K562 (cell line): Measurements from ENCODE around the gene RAB39B. TPM values are rescaled to one million over a fixed set of nuclear protein-coding genes. Genes with fewer than 3 reads are reported as not detected.

Experiments
- BCOR ChIP-seq: fragments of 450-650 bp; IDR thresholded peaks from 2 replicates; pipeline ENCODE4 v1.6.1; 2016
- BHLHE40 ChIP-seq: IDR thresholded peaks from 2 replicates; pipeline ENCODE4 v1.6.1; 2011; ENCODE audit warnings: low read length, improper control_type of control experiment
- DPF2 ChIP-seq: fragments of 450-650 bp; IDR thresholded peaks from 2 replicates; pipeline ENCODE4 v1.6.1; 2016
- EHMT2 ChIP-seq: fragments of 450-650 bp; IDR thresholded peaks from 2 replicates; pipeline ENCODE4 v1.6.1; 2018; ENCODE audit warnings: antibody characterized with exemption
- EP300 ChIP-seq: IDR thresholded peaks from 2 replicates; pipeline ENCODE4 v1.6.1; 2012; ENCODE audit warnings: low read length, improper control_type of control experiment
- ETV6 ChIP-seq, 3 experiments: fragments of 150-350 bp in 1 of 3; sonication (generic) in 1 of 3; formaldehyde crosslinking in 1 of 3; IDR thresholded peaks; 2 replicates each; pipeline versions ENCODE4 v1.6.1 to v1.8.0; 2014 to 2022; ENCODE audit warnings: borderline replicate concordance in 2 of 3, low read depth in 2 of 3, antibody characterized with exemption in 1 of 3, low read length in 1 of 3, mild to moderate bottlenecking in 1 of 3, missing genetic modification reagents in 1 of 3
- FOXM1 ChIP-seq, 2 experiments: fragments of 450-650 bp in 1 of 2; sonication (generic) in 1 of 2; formaldehyde crosslinking in 1 of 2; IDR thresholded peaks; 2 replicates each; pipeline versions ENCODE4 v1.6.1 to v1.9.0; 2017 to 2022; ENCODE audit warnings: low read depth in 2 of 2, mild to moderate bottlenecking in 2 of 2, missing genetic modification reagents in 1 of 2, moderate library complexity in 1 of 2
- GATA2 ChIP-seq: sonication (generic); formaldehyde crosslinking; IDR thresholded peaks from 2 replicates; pipeline ENCODE4 v1.4.0; 2020; ENCODE audit warnings: mild to moderate bottlenecking, missing genetic modification reagents
- GATAD2B ChIP-seq: fragments of 450-650 bp; IDR thresholded peaks from 2 replicates; pipeline ENCODE4 v1.6.1; 2017; ENCODE audit warnings: mild to moderate bottlenecking, borderline replicate concordance
- HDAC1 ChIP-seq, 2 experiments: fragments of 450-650 bp; IDR thresholded peaks; 2 replicates each; pipeline ENCODE4 v1.6.1; 2016 to 2017; ENCODE audit warnings: inconsistent platforms in 1 of 2, mild to moderate bottlenecking in 1 of 2, moderate library complexity in 1 of 2
- HDAC2 ChIP-seq: fragments of 450-650 bp; IDR thresholded peaks from 2 replicates; pipeline ENCODE4 v1.6.1; 2016; ENCODE audit warnings: mild to moderate bottlenecking
- HSF4 ChIP-seq: fragments of 250-450 bp; sonication (Bioruptor Pico); IDR thresholded peaks from 2 replicates; pipeline ENCODE4 v2.1.2; 2022; ENCODE audit warnings: mild to moderate bottlenecking, moderate library complexity, borderline replicate concordance
- KLF16 ChIP-seq: IDR thresholded peaks from 2 replicates; pipeline ENCODE4 v1.6.1; 2016; ENCODE audit warnings: antibody characterized with exemption
- MCM7 ChIP-seq, 2 experiments: fragments of 450-650 bp; IDR thresholded peaks; 2 replicates each; pipeline ENCODE4 v1.6.1; 2016 to 2018
- MTA2 ChIP-seq: fragments of 450-650 bp; IDR thresholded peaks from 2 replicates; pipeline ENCODE4 v1.6.1; 2016; ENCODE audit warnings: low read depth
- NCOR1 ChIP-seq: fragments of 450-650 bp; IDR thresholded peaks from 2 replicates; pipeline ENCODE4 v1.6.1; 2016; ENCODE audit warnings: mild to moderate bottlenecking, moderate library complexity
- NR2C1 ChIP-seq, 2 experiments: fragments of 450-650 bp; IDR thresholded peaks; 2 replicates each; pipeline ENCODE4 v1.6.1; 2017; ENCODE audit warnings: mild to moderate bottlenecking in 2 of 2, antibody characterized with exemption in 1 of 2, inconsistent platforms in 1 of 2, missing compliant biosample characterization in 1 of 2, missing genetic modification characterization in 1 of 2
- PHTF2 ChIP-seq: fragments of 250-450 bp; sonication (Bioruptor Pico); IDR thresholded peaks from 2 replicates; pipeline ENCODE4 v1.5.0; 2021; ENCODE audit warnings: mild to moderate bottlenecking
- RB1 ChIP-seq: fragments of 450-650 bp; IDR thresholded peaks from 2 replicates; pipeline ENCODE4 v1.6.1; 2017; ENCODE audit warnings: low read depth, mild to moderate bottlenecking
- RCOR1 ChIP-seq, 2 experiments: IDR thresholded peaks; 2 replicates each; pipeline ENCODE4 v1.6.1; 2012; ENCODE audit warnings: low read depth in 2 of 2, low read length in 2 of 2, borderline replicate concordance in 1 of 2, improper control_type of control experiment in 1 of 2
- SMARCE1 ChIP-seq: fragments of 450-650 bp; IDR thresholded peaks from 2 replicates; pipeline ENCODE4 v1.7.1; 2016; ENCODE audit warnings: mild to moderate bottlenecking
- SOX6 ChIP-seq: fragments of 450-650 bp; IDR thresholded peaks from 2 replicates; pipeline ENCODE4 v1.6.1; 2014; ENCODE audit warnings: mild to moderate bottlenecking
- STAT5A ChIP-seq: IDR thresholded peaks from 2 replicates; pipeline ENCODE4 v1.6.1; 2012; ENCODE audit warnings: low read length, inconsistent platforms, borderline replicate concordance
- TAL1 ChIP-seq: fragments of 450-650 bp; IDR thresholded peaks from 2 replicates; pipeline ENCODE4 v1.6.1; 2016; ENCODE audit warnings: mild to moderate bottlenecking
- TEAD4 ChIP-seq, 2 experiments: sonication (generic) in 1 of 2; formaldehyde crosslinking in 1 of 2; IDR thresholded peaks; 2 replicates each; pipeline versions ENCODE4 v1.6.1 to v1.8.0; 2012 to 2022; ENCODE audit warnings: borderline replicate concordance in 1 of 2, inconsistent platforms in 1 of 2, low read length in 1 of 2, mild to moderate bottlenecking in 1 of 2, missing genetic modification reagents in 1 of 2
- TRIM24 ChIP-seq, 2 experiments: fragments of 450-650 bp; IDR thresholded peaks; 2 replicates each; pipeline ENCODE4 v1.6.1; 2016
- ZEB2 ChIP-seq: fragments of 450-650 bp; IDR thresholded peaks from 2 replicates; pipeline ENCODE4 v1.6.1; 2016
- ZNF41 ChIP-seq: fragments of 250-450 bp; sonication (Bioruptor Pico); conservative IDR thresholded peaks from 2 replicates; pipeline ENCODE4 v1.4.0; 2020; ENCODE audit warnings: mild to moderate bottlenecking
- polyA plus RNA-seq, 8 experiments: library from polyadenylated mRNA; depleted of rRNA in 4 of 8; stranded (reverse) in 5 of 8; unstranded in 3 of 8; fragments of >200 nt; fragmentation: Nextera tagmentation in 2 of 8; fragmentation: Illumina TruSeq in 1 of 8; extraction: Ambion mirVana in 2 of 8; extraction: Trizol in 1 of 8; gene quantifications; 2 replicates each; pipeline versions ENCODE4 v1.2.1 to v1.2.3, GENCODE V29; 2011 to 2014; ENCODE audit warnings: inconsistent platforms in 1 of 8, missing spikeins in 1 of 8
- total RNA-seq, 7 experiments: library from RNA; depleted of rRNA in 6 of 7; stranded (reverse); fragments of >200 nt in 6 of 7; fragmentation: Illumina TruSeq in 2 of 7; extraction: Trizol in 2 of 7; gene quantifications; 2 replicates each; pipeline versions ENCODE4 v1.2.1 to v1.2.3, GENCODE V29; 2011 to 2021; ENCODE audit warnings: low replicate concordance in 1 of 7
- TF ChIP-seq, protein P1 (sequence below): fragments of 450-650 bp; IDR thresholded peaks from 2 replicates; pipeline ENCODE4 v1.6.1; 2016; ENCODE audit warnings: antibody characterized with exemption
- TF ChIP-seq, protein P2 (sequence below), 2 experiments: fragments of 450-650 bp; conservative IDR thresholded peaks; 2 replicates each; pipeline ENCODE4 v1.6.1; 2017; ENCODE audit warnings: mild to moderate bottlenecking in 2 of 2, moderate library complexity in 2 of 2

Gene RAB39B
- total and polyA plus RNA-seq, 9 of the 15 experiments (the other 6 are each of a cell fraction or from before 2014, with no cell fraction given) = 0.04 to 0.07 (median 0.04) TPM; not detected in 6

DNA sequence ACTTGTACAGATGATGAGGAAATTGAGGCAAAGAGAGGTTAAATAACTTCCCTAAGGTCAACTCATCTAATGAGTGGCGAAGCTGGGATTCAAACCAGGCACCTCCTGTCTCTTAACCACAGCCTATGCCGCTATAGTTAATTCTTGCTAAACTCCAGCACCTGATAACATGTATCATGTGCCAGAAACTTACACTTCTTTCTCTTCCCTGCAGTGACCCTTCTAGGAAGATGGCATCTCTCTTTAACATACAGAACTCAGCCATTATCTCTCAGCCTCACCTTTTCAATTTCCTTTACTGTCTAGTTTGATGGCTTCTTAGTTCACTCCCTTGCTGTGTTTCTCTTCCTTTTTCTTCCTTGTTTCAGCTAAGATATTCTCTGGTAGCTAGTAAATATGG, 45.5 kb downstream of the RAB39B start (continued):
- TF ChIP-seq BHLHE40 = peak; percentile 46; the same call in 1 of the 2 replicates
- peak; percentile 36; the same call in 1 of the 2 replicates for TF ChIP-seq GATAD2B
- TF ChIP-seq MCM7 (IDR thresholded peaks at IDR 0.05) = no peak
- TF ChIP-seq, protein P1, sequence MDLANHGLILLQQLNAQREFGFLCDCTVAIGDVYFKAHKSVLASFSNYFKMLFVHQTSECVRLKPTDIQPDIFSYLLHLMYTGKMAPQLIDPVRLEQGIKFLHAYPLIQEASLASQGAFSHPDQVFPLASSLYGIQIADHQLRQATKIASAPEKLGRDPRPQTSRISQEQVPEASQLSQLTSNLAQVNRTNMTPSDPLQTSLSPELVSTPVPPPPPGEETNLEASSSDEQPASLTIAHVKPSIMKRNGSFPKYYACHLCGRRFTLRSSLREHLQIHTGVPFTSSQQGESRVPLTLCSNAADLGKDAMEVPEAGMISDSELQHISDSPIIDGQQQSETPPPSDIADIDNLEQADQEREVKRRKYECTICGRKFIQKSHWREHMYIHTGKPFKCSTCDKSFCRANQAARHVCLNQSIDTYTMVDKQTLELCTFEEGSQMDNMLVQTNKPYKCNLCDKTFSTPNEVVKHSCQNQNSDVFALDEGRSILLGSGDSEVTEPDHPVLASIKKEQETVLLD = peak; percentile 18; the same call in 1 of the 2 replicates
- peak; percentile 88 for TF ChIP-seq NCOR1
- TF ChIP-seq TRIM24 (IDR thresholded peaks at IDR 0.05) = peak; percentile 43 to 51; a peak in 1 of 4 replicates
- 0 out of 2 replicates have a peak, but pooled peaks have one; percentile 66 for TF ChIP-seq HDAC2
- TF ChIP-seq, protein P2, sequence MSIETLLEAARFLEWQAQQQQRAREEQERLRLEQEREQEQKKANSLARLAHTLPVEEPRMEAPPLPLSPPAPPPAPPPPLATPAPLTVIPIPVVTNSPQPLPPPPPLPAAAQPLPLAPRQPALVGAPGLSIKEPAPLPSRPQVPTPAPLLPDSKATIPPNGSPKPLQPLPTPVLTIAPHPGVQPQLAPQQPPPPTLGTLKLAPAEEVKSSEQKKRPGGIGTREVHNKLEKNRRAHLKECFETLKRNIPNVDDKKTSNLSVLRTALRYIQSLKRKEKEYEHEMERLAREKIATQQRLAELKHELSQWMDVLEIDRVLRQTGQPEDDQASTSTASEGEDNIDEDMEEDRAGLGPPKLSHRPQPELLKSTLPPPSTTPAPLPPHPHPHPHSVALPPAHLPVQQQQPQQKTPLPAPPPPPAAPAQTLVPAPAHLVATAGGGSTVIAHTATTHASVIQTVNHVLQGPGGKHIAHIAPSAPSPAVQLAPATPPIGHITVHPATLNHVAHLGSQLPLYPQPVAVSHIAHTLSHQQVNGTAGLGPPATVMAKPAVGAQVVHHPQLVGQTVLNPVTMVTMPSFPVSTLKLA (conservative IDR thresholded peaks at IDR 0.05) = 0 out of 4 replicates have a peak, but pooled peaks of 1 of the 2 experiments have one; percentile 25
- TF ChIP-seq EP300 = peak; percentile 66; the same call in 1 of the 2 replicates
- TF ChIP-seq RB1 = no peak
- TF ChIP-seq BCOR = peak; percentile 19; the same call in 1 of the 2 replicates
- TF ChIP-seq GATA2 = 0 out of 2 replicates have a peak, but pooled peaks have one; percentile 56
- TF ChIP-seq TEAD4 (IDR thresholded peaks at IDR 0.05; ENCODE audit: low read length) = peak; percentile 86
- no peak for TF ChIP-seq TEAD4 (CRISPR knock-in tag; IDR thresholded peaks at IDR 0.05; ENCODE audit: borderline replicate concordance)
- peak; percentile 39; the same call in 1 of the 2 replicates for TF ChIP-seq FOXM1 (IDR thresholded peaks at IDR 0.05; ENCODE audit: low read depth)
- TF ChIP-seq FOXM1 (CRISPR knock-in tag; IDR thresholded peaks at IDR 0.05; ENCODE audit: low read depth) = no peak
- 0 out of 2 replicates have a peak, but pooled peaks have one; percentile 41 for TF ChIP-seq ZNF41 (CRISPR knock-in tag)
- peak in 1 of 2 experiments; percentile 70; a peak in 2 of 4 replicates for TF ChIP-seq HDAC1 (IDR thresholded peaks at IDR 0.05)
- no peak for TF ChIP-seq HSF4 (CRISPR knock-in tag)
- peak; percentile 53; the same call in 1 of the 2 replicates for TF ChIP-seq ZEB2
- TF ChIP-seq MTA2 = peak; percentile 61; the same call in 1 of the 2 replicates
- peak; percentile 61; the same call in 1 of the 2 replicates for TF ChIP-seq KLF16
- TF ChIP-seq DPF2 = peak; percentile 81
- peak; percentile 55; the same call in 1 of the 2 replicates for TF ChIP-seq EHMT2
- TF ChIP-seq SOX6 = peak; percentile 55; the same call in 1 of the 2 replicates
- TF ChIP-seq PHTF2 (CRISPR knock-in tag) = no peak
- TF ChIP-seq RCOR1 (IDR thresholded peaks at IDR 0.05; ENCODE audit: borderline replicate concordance in 1 of 2, low read depth in 2 of 2, low read length in 2 of 2) = peak in 1 of 2 experiments; percentile 53; a peak in 1 of 4 replicates
- TF ChIP-seq STAT5A = peak; percentile 71
- TF ChIP-seq SMARCE1 = no peak
- 0 out of 2 replicates have a peak, but pooled peaks have one; percentile 18 for TF ChIP-seq NR2C1 (IDR thresholded peaks at IDR 0.05)
- TF ChIP-seq NR2C1 (tag; IDR thresholded peaks at IDR 0.05) = no peak
- no peak for TF ChIP-seq ETV6 (IDR thresholded peaks at IDR 0.05; ENCODE audit: borderline replicate concordance in 1 of 2, low read depth in 2 of 2, low read length in 1 of 2)
- TF ChIP-seq ETV6 (CRISPR knock-in tag; IDR thresholded peaks at IDR 0.05; ENCODE audit: borderline replicate concordance) = no peak
- peak; percentile 84 for TF ChIP-seq TAL1
